ES-I3 (cell line): Measurements from ENCODE around the gene PKP1.
"Not testable (repeated sequence)": the region's sequence is repeated elsewhere in the genome, so short reads cannot be mapped to it uniquely, and the experiment has no call there.

Experiments
- H3K36me3 ChIP-seq: 2 replicates; pipeline ENCODE4 v1.6.1; 2013; ENCODE audit warnings: mild to moderate bottlenecking, low read length, control low read depth, moderate library complexity; ENCODE audit not compliant: insufficient read depth
- H3K4me1 ChIP-seq: 2 replicates; pipeline ENCODE4 v1.6.1; 2013; ENCODE audit warnings: mild to moderate bottlenecking, control low read depth, low read length; ENCODE audit not compliant: insufficient read depth
- H3K9ac ChIP-seq: 2 replicates; pipeline ENCODE4 v1.6.1; 2013; ENCODE audit warnings: low read depth, mild to moderate bottlenecking, low read length, moderate library complexity
- H3K9me3 ChIP-seq: 2 replicates; pipeline ENCODE4 v1.6.1; 2013; ENCODE audit warnings: mild to moderate bottlenecking, low read length, moderate library complexity; ENCODE audit not compliant: control insufficient read depth, insufficient read depth

PKP1 gene

DNA sequence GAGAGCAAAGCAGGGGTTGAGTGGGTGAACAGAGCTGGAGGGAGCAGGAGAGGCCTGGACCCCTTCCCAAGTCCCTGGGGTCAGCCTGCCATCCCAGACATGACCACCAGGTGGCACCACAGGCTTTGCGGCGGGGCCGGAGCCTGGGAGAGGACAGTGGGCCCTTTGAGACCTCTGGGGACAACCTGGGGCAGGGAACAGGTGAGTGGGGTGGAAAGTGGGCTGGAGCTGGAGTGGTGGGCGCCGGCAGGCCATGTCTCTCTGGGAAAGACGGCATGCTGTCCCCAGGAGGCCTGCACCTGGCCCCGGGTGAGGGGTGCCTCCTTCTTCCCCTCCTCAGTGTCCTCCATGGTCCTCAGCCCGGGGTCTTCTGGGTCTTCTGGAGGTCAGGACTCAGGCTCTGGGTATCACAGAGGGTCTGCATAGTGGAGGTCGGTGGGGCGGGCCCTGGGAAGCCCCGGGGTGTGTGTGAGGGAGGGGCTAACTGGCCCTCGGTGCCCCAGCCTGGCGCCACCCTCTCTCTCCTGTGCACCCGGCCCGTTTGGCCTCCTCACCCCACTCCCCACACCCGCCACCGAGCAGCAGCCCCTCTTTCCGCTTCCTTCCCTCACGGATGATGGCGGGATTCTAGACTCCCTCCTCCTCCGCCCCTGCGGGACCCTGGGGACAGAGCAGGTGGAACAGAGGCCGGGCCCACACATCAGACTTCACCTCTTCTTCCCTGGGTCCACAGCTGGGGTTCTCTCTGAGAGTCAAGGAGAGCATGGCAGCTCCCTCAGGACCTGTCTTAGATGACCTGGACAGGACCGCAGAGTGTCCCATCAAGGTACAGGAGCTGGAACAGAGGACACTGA, 28.5 kb upstream of the PKP1 start:
- H3K36me3 ChIP-seq: no peaks in the 10 kb centered on the region
- H3K9me3 ChIP-seq: no peaks in the 10 kb centered on the region
- H3K4me1 ChIP-seq: no peaks in the 10 kb centered on the region
- no peak overlapping the region for H3K9ac ChIP-seq

DNA sequence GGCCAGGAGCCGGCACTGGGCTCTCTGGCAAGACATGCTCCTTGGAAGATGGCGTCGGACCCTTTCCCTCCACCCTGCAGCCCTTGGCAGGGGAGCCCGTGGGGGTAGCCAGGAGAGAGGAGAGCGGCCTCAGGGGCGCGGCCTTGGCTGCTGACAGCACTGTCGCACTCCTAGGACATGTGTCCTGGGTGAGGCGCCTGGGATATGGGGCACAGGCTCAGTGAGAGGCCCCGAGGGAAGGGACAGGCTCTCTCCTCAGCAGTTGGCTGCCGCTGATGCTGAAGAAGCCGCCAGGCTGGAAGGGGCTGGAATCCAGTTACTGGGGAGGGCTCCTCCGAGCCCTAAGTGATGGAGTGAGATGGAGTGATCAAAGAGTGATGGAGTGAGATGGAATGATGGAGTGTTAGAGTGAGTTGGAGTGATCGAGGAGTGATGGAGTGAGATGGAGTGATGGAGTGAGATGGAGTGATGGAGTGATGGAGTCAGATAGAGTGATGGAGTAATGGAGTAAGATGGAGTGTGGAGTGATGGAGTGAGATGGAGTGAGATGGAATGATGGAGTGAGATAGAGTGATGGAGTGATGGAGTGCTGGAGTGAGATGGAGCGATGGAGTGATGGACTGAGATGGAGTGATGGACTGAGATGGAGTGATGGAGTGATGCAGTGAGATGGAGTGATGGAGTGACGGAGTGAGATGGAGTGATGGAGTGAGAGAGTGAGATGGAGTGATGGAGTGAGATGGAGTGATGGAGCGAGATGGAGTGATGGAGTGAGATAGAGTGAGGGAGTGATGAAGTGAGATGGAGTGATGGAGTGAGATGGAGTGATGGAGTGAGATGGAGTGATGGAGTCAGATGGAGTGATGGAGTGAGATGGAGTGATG, 27.6 kb upstream of the PKP1 start:
- no peaks in the 10 kb centered on the region for H3K36me3 ChIP-seq
- no peak overlapping the region for H3K9ac ChIP-seq
- peaks cover 3% of the 10 kb centered on the region; the same call in 1 of the 2 replicates for H3K4me1 ChIP-seq
- H3K9me3 ChIP-seq: no peaks in the 10 kb centered on the region

DNA sequence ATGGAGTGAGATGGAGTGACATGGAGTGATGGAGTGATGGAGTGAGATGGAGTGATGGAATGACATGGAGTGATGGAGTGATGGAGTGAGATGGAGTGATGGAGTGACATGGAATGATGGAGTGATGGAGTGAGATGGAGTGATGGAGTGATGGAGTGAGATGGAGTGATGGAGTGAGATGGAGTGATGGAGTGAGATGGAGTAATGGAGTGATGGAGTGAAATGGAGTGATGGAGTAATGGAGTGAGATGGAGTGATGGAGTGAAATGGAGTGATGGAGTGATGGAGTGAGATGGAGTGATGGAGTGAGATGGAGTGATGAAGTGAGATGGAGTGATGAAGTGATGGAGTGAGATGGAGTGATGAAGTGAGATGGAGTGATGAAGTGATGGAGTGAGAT, 25.2 kb upstream of the PKP1 start:
- not testable (repeated sequence) for H3K4me1 ChIP-seq, H3K9ac ChIP-seq, H3K9me3 ChIP-seq, H3K36me3 ChIP-seq

DNA sequence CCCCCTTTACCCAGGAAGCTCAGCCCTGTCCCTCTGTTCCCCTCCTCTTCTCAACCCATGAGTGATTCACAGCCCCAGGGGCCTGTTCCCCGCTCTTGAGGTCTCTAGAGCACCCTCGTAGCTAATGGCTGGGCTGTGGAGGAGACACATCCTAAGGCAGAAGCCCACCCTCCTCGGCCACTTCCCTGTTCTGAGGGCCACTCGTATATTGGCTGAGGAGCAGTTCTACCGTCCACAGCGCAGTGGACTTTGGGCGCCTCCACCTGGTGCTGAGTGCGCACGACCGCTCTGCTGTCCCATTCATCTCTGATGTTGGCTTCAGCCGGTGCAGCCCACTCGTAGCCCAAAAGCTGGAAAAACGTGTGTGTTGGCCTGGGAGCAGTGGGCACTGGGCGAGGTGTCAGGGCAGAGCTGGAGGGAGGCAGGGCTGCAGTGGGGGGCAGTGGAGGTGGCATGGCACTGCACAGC, 24.5 kb upstream of the PKP1 start:
- Histone ChIP-seq H3K4me1 (peaks cover 3% of the 10 kb centered on the region; the same call in 1 of the 2 replicates), H3K9ac (no peak overlapping the region), H3K36me3 (no peaks in the 10 kb centered on the region), H3K9me3 (no peaks in the 10 kb centered on the region)

DNA sequence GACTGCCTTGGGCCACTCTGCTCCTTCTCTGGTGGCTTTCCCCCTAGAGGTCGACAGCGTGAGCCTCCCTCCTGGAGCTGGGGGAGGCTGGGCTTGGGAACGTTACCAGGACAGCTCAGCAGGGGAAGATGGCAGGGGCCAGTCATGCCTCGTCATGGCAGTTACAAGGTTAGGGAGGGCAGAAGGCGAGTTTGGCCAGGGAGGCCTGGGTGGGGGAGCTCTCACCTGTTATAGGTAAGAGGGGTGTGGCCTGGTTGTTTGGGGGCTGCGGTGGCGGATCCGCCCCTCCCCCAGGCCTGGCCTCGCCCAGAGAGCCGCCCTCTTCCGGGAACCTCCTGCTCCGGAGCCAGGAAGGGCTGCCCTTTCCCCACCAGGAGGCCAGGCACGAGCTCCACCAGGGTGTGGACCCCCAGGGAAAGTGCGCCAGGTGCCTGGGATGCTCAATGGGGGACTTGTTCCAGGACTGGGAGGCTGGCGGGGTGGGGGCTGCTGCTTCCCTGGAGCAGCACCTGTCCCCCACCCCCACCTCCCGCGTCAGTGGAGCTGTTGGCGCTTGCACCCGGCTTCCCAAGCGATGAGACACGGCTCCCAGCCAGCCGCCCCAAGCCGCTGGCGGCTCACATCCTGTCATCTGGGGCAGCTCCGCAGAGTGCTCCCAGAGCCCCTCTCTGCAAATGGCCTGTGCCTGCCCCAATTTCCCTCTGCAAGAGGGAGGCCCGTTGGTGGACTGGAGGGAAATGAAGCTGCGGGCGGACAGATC, 23.6 kb upstream of the PKP1 start:
- Histone ChIP-seq H3K9ac (peak overlapping the region; percentile 52; the same call in 1 of the 2 replicates), H3K9me3 (no peaks in the 10 kb centered on the region), H3K4me1 (peaks cover 3% of the 10 kb centered on the region; the same call in 1 of the 2 replicates), H3K36me3 (no peaks in the 10 kb centered on the region)

DNA sequence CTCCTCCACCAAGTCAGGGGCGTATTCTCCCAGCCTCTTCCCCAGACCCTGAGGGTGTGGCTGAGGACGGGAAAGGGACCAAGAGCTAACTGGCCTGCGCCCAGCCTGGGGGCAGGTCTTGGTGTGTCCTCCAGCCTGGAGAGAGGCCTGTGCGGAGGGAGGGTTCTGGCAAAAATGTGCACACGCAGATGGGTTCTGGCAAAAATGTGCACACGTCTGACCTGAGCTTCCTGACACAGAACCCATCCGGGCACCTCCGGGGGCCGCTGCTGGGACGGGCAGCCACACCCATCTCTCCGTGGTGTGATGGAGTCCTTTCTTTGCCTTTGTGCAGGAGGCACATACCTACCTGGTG, 23.1 kb upstream of the PKP1 start:
- peaks cover 3% of the 10 kb centered on the region; the same call in 1 of the 2 replicates for H3K4me1 ChIP-seq
- peak overlapping the region; percentile 52 for H3K9ac ChIP-seq

DNA sequence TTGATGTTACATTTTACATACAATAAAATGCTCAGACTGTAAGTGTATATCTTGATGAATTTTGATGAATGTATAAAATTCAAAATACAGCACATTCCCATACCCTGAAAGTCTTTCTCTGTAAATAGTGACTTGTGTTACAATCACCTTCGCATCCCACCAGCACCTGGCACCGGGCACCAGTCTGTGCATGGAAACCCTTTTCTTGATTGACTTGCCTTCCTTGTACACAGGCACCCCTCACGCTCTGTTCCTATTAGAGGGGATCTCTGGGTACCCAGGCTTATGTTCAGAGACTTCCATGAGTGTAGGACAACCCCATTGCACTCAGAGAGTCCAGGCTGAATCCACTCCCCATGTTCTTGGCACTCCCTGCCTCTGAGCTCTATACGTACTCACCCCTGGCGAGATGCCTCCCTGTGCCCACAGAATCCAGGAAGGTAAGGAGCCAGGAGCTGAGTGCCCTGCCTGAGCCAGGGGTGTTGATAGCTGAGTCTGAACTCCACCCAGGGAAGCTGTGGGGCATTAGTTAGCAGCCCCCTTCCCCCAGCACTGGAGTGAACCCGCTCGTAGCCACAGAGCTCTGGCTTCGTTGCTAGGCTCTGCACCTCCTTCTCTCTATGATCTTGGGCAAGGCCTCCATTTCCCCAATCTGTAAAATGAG, 22.5 kb upstream of the PKP1 start:
- Histone ChIP-seq H3K4me1 (peaks cover 3% of the 10 kb centered on the region; the same call in 1 of the 2 replicates), H3K36me3 (no peaks in the 10 kb centered on the region), H3K9me3 (no peaks in the 10 kb centered on the region), H3K9ac (no peak overlapping the region)

More for the DNA sequence above, 23.1 kb upstream of the PKP1 start:
- H3K36me3 ChIP-seq: no peaks in the 10 kb centered on the region
- no peaks in the 10 kb centered on the region for H3K9me3 ChIP-seq

DNA sequence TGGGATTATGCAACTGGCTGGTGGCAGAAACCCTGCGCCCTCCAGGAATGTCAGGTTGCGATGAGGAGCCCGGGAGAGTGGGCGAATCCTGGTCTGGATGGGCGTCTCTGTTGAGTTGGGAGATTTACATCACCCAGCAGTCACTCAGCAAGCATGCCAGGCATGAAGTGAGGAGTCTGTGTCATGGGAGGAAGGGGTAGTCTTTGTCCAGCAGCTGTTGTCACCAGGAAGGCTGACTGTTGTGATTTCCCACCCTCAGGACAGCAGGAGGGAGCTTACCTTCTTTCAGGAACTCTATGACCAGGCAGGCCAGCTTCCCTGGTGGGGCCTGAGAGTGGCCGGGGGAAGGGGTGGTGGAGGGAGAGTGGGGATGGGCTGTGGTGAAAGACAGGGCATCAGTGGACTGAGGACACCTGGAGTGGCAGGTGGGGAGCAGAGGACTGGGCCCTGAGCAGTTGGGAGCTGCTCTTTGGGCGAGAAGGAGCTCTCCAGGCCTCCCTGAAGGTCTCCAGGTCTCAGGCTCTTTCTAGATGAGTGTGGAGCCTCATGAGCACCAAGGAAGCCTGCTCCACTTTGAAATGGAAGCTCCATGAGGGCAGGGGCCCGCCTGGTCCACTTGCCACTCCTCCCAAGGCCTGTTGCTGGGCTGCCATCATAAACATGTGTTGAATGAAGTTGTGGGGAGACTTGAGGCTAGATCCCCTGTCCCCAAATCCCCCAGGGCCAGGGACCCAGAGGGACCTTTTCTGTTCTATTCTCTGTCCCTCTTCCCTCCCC, 21.3 kb upstream of the PKP1 start:
- Histone ChIP-seq H3K4me1 (peaks cover 3% of the 10 kb centered on the region; the same call in 1 of the 2 replicates), H3K36me3 (no peaks in the 10 kb centered on the region), H3K9ac (no peak overlapping the region), H3K9me3 (no peaks in the 10 kb centered on the region)

DNA sequence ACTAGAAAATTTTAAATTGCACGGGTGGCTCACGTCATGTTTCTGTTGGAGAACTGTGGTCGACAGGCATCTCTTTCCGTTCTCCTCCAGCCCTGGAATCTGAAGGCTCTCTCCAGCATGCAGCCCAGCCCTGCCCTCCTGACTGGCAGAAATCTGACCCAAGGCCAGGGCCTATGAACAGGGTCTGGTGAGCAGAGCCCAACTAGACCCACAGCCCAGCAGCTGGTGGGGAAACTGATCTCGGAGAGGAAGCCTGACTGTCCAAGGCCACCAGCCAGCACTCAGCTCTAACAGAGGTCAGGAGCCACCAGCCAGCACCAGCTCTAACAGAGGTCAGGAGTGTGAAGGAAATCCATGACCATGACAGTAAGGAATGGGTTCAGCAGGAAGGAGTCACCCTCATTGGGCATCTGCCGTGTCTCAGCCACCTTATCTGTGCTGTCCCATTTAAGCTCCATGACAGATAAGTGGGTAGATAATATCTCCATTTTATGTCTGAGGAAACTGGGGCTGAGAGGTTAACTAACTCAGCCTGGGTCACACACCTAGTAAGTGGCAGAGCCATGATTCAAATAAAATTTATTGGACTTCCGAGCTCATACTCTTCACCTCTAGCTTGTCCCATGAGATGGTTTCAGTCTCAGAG, 20.2 kb upstream of the PKP1 start:
- Histone ChIP-seq H3K9me3 (no peaks in the 10 kb centered on the region), H3K36me3 (no peaks in the 10 kb centered on the region), H3K9ac (no peak overlapping the region), H3K4me1 (peaks cover 3% of the 10 kb centered on the region; the same call in 1 of the 2 replicates)

DNA sequence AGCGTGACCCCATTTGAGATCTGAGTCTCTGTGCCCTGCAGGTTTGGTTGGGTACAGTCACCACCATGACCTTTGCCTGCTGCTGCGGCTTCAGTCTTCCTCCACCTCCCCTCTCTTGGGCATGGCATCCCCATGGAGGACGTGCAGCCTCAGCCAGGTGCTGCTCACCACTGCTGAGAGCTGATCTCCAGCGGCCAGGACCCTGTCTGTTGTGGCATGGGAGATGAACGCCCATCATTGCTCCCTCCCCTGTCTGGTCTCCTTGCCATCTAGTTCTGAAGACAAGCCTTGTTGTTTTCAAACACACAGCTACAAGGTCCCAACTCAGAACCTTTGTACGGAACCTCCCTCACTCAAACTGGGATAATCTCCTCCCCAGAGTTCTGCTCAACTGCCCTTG, 19.2 kb upstream of the PKP1 start:
- Histone ChIP-seq H3K4me1 (peaks cover 3% of the 10 kb centered on the region; the same call in 1 of the 2 replicates), H3K9me3 (no peaks in the 10 kb centered on the region), H3K9ac (no peak overlapping the region), H3K36me3 (no peaks in the 10 kb centered on the region)

DNA sequence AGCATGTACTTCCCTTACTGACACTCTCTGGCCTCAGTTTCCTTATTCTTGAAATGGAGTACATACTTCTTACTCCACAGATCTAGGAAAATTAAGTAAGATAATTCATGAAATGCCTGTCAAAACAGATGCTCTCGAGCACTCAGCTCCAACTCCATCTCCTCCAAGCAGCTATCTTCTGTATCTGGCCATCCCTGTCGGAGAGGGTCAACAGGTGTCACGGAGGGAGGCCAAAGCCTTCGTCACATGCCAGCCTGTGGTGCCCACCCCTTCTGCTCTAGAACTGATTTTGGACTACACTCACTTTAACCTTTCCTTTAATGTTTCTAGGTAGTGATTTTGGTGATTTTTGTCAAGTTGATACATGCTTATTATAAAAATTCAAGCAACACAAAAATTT, 18.8 kb upstream of the PKP1 start:
- H3K4me1 ChIP-seq: peaks cover 3% of the 10 kb centered on the region; the same call in 1 of the 2 replicates

DNA sequence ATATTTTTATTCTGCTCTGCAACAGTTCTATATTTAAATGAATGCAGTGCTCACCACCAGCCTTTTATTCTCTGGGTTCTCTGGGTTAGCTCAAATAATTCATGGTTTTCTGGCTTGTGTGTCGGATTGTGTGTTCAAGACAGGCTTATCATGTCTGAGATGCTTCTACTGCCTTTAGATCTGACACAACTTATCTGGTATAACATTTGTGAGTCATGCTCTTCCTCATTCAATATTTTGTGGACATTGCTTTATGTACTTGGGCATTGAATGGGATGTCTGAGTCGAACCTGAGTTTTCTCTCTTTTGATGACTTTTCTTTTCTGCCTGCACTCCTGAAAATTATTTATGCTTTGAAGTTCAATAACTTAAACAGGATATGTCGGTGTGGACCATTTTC, 17.6 kb upstream of the PKP1 start:
- H3K9me3 ChIP-seq: no peaks in the 10 kb centered on the region
- no peak overlapping the region for H3K9ac ChIP-seq
- H3K4me1 ChIP-seq: no peaks in the 10 kb centered on the region
- H3K36me3 ChIP-seq: no peaks in the 10 kb centered on the region

More for the DNA sequence above, 18.8 kb upstream of the PKP1 start:
- Histone ChIP-seq H3K9ac (no peak overlapping the region), H3K36me3 (no peaks in the 10 kb centered on the region), H3K9me3 (no peaks in the 10 kb centered on the region)

DNA sequence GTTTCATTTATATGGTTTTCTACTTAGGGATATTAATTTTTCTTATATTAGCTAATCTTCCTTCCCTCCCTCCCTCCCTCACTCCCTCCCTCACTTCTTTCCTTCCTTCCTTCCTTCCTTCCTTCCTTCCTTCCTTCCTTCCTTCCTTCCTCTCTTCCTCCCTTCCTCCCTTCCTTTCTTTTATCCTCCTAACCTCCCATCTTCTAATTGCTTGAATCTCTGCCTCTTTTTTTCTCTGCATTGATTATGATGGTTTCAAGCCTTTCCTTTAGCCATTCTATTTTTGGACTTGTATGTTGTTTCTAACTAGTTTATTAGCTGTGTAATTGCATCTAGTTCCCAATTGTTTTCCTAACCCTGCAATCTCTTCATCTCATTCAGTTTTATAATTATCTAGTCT, 17.0 kb upstream of the PKP1 start:
- Histone ChIP-seq H3K36me3 (no peaks in the 10 kb centered on the region), H3K9me3 (no peaks in the 10 kb centered on the region), H3K9ac (no peak overlapping the region), H3K4me1 (no peaks in the 10 kb centered on the region)
